MCF 10A (cell line): ENCODE measurements around the gene MARCHF11. TPM values are rescaled to one million over a fixed set of nuclear protein-coding genes. Genes with fewer than 3 reads are reported as not detected.

Experiments
- BruUV-seq: library from RNA; stranded (reverse); fragments of 400-500 nt; replicated peaks from 2 replicates; lab custom pipeline; 2021; lab: Mats Ljungman, UMichigan
- CTCF ChIA-PET: fragments of 300-600 bp; sonication (Branson Sonifier 250); formaldehyde crosslinking; extraction: SDS; loops from one replicate; lab custom pipeline; 2021; ENCODE audit warnings: antibody characterized with exemption, inconsistent platforms; lab: Yijun Ruan, JAX
- POLR2A ChIA-PET: fragments of 300-600, 350-650 bp; sonication (Branson Sonifier 250); formaldehyde crosslinking; extraction: SDS; loops from one replicate; lab custom pipeline; 2020; ENCODE audit warnings: antibody characterized with exemption, inconsistent platforms; lab: Yijun Ruan, JAX
- DNase-seq: peaks from one replicate; pipeline ENCODE4 v3.0.0-alpha.2; 2018; ENCODE audit not compliant: unreplicated experiment
- H3K27ac Mint-ChIP-seq: one replicate; pipeline ENCODE4 v1.8.0; 2022; ENCODE audit warnings: mild to moderate bottlenecking, low read depth, mixed read lengths; ENCODE audit not compliant: unreplicated experiment
- H3K27me3 Mint-ChIP-seq: one replicate; pipeline ENCODE4 v1.8.0; 2022; ENCODE audit warnings: mixed read lengths; ENCODE audit not compliant: insufficient read depth, unreplicated experiment
- H3K36me3 Mint-ChIP-seq: one replicate; pipeline ENCODE4 v1.8.0; 2022; ENCODE audit warnings: mild to moderate bottlenecking, moderate library complexity, mixed read lengths; ENCODE audit not compliant: insufficient read depth, unreplicated experiment
- H3K4me1 Mint-ChIP-seq: one replicate; pipeline ENCODE4 v1.8.0; 2022; ENCODE audit warnings: mixed read lengths; ENCODE audit not compliant: insufficient read depth, unreplicated experiment
- H3K4me3 Mint-ChIP-seq: one replicate; pipeline ENCODE4 v1.8.0; 2022; ENCODE audit warnings: mild to moderate bottlenecking, moderate library complexity, mixed read lengths; ENCODE audit not compliant: unreplicated experiment
- H3K9me3 Mint-ChIP-seq: one replicate; pipeline ENCODE4 v1.8.0; 2022; ENCODE audit warnings: mixed read lengths; ENCODE audit not compliant: unreplicated experiment
- intact Hi-C: fragments of 100-400 bp; cut with micrococcal nuclease; formaldehyde crosslinking; loops from 2 replicates; pipeline ENCODE4 v1.14.1; 2022
- total RNA-seq: library from RNA; stranded (reverse); gene quantifications from 2 replicates; pipeline ENCODE4 v1.2.3, GENCODE V29; 2022
- TF ChIP-seq, protein P1 (sequence below): fragments of 200-600 bp; IDR thresholded peaks from one replicate; pipeline ENCODE4 v1.8.0; 2022; ENCODE audit warnings: antibody characterized with exemption, mild to moderate bottlenecking; ENCODE audit not compliant: unreplicated experiment

The MARCHF11 gene
- total RNA-seq, 1 experiment from 2014 or later: not detected

DNA sequence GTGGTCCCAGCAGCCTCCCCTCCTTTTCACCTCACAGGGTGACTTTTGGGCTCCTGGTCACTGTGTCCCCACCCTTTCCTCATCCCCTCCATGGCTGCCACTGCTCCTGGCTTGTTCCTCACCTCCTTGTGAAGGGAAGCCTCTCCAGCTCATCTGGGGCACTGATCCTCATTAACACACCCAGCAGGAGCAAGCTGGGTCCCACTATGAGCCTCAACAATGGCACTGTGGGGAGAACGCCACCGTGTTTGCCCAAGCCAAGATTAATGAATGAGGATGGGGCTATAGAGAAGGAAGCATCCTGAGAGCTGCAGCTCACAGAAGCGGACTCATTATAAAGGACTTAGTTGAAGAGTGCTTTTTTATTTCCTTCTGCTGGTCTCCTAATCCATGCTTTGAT lies 118.4 kb downstream of the MARCHF11 start:
- POLR2A ChIA-PET: no interaction called here
- no TSS peak for BruUV-seq
- CTCF ChIA-PET: no interaction called here
- Mint-ChIP-seq H3K27ac (no peak overlapping the region), H3K9me3 (no peaks in the 10 kb centered on the region), H3K4me3 (no peak overlapping the region), H3K27me3 (peaks cover 14% of the 10 kb centered on the region), H3K4me1 (peaks cover 6% of the 10 kb centered on the region), H3K36me3 (no peaks in the 10 kb centered on the region)
- intact Hi-C loops: no loop called here
- no peak for DNase-seq
- TF ChIP-seq, protein P1, sequence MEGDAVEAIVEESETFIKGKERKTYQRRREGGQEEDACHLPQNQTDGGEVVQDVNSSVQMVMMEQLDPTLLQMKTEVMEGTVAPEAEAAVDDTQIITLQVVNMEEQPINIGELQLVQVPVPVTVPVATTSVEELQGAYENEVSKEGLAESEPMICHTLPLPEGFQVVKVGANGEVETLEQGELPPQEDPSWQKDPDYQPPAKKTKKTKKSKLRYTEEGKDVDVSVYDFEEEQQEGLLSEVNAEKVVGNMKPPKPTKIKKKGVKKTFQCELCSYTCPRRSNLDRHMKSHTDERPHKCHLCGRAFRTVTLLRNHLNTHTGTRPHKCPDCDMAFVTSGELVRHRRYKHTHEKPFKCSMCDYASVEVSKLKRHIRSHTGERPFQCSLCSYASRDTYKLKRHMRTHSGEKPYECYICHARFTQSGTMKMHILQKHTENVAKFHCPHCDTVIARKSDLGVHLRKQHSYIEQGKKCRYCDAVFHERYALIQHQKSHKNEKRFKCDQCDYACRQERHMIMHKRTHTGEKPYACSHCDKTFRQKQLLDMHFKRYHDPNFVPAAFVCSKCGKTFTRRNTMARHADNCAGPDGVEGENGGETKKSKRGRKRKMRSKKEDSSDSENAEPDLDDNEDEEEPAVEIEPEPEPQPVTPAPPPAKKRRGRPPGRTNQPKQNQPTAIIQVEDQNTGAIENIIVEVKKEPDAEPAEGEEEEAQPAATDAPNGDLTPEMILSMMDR: no peak

DNA sequence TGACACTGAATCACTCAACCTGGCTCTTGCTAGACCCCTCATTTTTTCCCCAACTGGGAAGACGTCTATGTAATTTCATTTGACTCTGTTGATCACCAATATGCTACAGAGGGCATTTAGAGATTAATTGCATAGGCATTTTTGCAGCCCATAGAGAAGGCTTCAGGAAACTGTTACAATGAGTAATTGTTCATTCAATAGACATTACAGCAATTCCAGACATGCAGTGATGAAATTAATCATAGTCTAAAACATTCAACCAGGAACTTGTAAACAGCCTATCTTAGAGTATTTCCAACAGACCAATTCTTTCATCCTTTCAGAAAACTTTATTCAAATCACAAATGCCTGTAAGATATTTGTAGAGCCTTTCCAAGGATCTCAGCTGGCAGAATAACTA lies 122.3 kb downstream of the MARCHF11 start:
- no peak overlapping the region for H3K27ac Mint-ChIP-seq
- no peak overlapping the region for H3K4me3 Mint-ChIP-seq
- BruUV-seq: no TSS peak
- no peaks in the 10 kb centered on the region for H3K27me3 Mint-ChIP-seq
- no peaks in the 10 kb centered on the region for H3K36me3 Mint-ChIP-seq
- intact Hi-C loops: no loop called here
- H3K4me1 Mint-ChIP-seq: peaks cover 6% of the 10 kb centered on the region
- TF ChIP-seq, protein P1: no peak
- no peaks in the 10 kb centered on the region for H3K9me3 Mint-ChIP-seq
- ChIA-PET POLR2A (no interaction called here), CTCF (no interaction called here)
- DNase-seq: no peak

DNA sequence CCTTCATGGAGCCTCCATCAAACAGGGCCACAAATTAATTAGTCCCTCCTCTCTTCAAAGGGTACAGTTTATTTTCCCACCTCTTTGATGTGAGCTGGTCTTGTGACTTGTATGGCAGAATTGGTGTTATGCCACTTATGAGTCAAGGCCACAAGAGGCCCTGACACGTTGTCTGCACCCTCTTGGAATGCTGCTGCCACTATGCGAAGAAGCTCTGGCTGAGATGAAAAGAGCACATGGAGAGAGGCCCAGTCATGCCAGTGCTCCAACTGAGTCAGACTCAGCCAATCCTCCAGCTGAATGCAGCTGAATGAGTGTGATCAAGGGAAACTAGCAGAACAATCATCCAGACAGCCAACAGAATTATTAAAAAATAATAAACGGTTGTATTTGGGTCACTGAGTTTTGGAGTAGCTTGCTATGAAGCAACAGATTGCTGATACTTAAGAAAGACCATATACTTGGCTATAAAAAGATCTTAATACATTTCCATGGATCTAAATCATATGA lies 128.3 kb downstream of the MARCHF11 start:
- TF ChIP-seq, protein P1: no peak
- DNase-seq: no peak
- no peaks in the 10 kb centered on the region for H3K4me1 Mint-ChIP-seq
- H3K9me3 Mint-ChIP-seq: no peaks in the 10 kb centered on the region
- H3K27me3 Mint-ChIP-seq: no peaks in the 10 kb centered on the region
- ChIA-PET CTCF (no interaction called here), POLR2A (no interaction called here)
- H3K36me3 Mint-ChIP-seq: no peaks in the 10 kb centered on the region
- BruUV-seq: no TSS peak
- intact Hi-C loops: no loop called here
- no peak overlapping the region for H3K4me3 Mint-ChIP-seq
- H3K27ac Mint-ChIP-seq: no peak overlapping the region

DNA sequence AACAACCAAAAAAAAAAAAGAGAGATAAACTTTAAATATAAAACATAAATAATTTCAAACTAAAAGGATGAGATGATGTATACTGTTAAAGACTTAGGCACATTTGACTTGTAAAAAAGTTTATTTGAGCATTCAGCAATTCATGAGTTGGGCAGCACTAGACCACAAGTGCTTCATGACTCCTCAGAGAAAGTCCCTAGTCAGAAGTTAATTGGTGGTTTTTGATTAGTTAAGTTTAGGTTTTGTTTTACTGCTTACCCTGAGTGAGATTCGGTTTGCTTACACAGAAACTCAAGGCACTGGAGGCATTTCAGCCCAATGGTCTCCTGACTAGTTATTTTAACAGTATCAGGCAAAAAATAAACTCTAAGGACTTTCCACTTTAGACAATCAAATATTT lies 129.2 kb downstream of the MARCHF11 start:
- CTCF ChIA-PET: no interaction called here
- intact Hi-C loops: no loop called here
- TF ChIP-seq, protein P1: no peak
- H3K27ac Mint-ChIP-seq: no peak overlapping the region
- no peak overlapping the region for H3K4me3 Mint-ChIP-seq
- H3K36me3 Mint-ChIP-seq: no peaks in the 10 kb centered on the region
- H3K9me3 Mint-ChIP-seq: no peaks in the 10 kb centered on the region
- DNase-seq: no peak
- no TSS peak for BruUV-seq
- H3K27me3 Mint-ChIP-seq: no peaks in the 10 kb centered on the region
- POLR2A ChIA-PET: no interaction called here
- H3K4me1 Mint-ChIP-seq: no peaks in the 10 kb centered on the region
